ENCODE data around the gene SMC1B.
"Not testable (repeated sequence)": the region's sequence is repeated elsewhere in the genome, so short reads cannot be mapped to it uniquely, and the experiment has no call there.

SMC1B gene

DNA sequence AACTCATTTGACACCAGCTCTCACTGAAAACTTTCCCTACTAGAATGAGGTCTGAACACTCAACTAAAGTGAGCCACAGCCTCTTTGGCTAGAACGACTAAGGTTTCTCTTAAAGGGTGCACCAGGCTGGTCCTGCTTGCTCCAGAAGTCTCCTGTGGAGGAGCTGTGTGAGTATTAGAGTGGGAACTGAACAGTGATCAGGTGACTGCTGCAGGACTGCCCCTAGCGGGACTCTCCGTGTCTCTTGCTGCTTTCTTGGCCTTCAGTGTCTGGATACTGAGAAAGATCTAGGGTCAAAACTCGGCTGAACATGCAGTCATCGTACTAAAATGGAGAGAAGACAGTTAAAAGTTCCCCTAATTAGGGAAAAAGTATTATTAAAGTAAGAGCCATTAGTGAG lies 69.1 kb downstream of the SMC1B start:
- DNase-seq, result no peak

DNA sequence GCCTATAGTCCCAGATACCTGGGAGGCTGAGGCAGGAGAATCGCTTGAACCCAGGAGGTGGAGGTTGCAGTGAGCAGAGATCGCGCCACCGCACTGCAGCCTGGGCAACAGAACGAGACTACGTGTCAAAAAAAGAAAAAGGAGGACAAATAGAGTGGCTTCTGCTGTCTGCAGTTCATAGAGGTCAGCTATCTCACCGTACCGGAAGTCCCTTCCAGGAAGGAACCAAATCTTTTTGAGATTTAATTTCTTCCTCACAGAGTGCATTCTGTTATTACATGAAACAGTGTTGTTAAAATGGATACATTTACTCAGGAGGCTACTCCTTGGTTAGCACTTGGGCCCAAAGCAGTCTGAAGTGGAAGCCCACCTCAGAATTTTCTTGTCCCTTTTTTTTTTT lies 70.3 kb downstream of the SMC1B start:
- no peak for DNase-seq

DNA sequence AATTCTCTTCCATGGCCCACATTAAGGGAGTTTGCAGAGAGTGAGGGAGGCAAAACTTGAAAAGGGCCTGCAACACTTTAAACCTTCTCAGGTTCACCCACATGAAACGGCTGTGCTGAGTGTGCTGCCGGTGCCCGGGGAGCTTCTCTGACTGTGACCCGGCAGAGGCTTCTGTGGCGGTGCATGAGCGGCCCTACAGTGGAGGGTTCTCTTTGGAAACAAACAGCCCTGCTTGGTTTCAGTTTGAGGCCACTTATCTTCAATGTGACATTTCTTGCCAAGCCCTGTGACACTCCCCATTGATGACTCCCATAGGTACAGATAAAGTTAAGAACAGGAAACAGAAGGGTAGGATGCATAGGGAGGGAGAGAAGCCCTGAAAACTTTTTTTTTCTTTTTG lies 71.9 kb downstream of the SMC1B start:
- DNase-seq, result no peak

DNA sequence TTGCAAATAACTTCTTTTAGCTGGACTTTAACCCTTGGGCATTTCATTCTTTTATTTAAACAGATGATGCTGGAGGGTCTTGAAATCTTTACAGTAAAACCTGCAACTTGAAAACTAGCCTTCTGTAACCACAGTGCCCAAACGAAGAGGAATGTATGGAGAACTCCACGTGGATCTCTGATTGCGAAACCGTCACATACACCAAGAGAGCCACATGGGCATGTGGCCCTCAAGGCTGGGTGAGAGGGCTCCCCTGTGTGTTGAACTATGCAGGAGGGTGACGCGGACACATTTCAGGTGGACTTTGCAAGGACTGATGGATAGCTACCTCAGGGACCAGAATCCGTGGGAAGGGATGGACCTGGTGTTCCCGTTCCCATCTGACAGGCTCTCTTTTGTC lies 73.1 kb downstream of the SMC1B start:
- DNase-seq, result no peak

DNA sequence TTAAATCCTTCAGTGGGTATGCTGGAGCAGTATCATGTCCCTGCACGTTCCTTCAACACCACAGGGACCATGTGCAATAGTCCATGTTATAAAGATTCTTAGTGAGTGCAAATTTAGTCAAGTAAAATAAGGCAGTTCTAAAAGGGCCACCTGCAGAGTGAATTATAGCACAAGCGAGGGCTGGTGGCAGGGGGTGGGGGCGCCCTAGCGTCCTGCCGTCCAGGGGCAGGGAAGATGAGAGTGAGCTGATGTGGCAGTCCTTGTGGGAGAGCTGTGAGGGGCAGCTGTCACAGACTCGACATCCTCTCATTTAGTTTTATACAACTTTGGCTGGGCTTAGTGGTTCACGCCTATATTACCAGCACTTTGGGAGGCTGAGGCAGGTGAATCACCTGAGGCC lies 74.6 kb downstream of the SMC1B start:
- DNase-seq, result no peak

DNA sequence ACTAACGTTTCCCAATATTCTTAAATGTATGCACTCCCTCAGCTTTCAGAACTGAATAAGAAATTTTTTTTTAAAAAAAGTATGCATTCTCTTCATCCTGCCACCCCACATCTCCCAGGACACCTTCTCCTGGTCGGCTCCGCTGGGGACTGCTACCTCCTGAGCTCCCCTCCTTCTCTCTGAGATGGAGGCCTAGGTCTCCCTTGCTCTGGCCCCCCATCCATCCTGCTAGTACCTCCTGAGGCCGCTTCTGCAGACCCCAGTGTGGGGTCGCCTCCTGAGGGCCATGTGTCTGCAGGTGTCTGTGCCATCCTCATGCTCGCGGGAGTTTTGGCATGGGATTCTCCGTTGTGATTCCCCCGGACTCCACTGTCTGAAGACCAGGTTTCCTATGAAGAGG lies 75.9 kb downstream of the SMC1B start:
- DNase-seq, result no peak

DNA sequence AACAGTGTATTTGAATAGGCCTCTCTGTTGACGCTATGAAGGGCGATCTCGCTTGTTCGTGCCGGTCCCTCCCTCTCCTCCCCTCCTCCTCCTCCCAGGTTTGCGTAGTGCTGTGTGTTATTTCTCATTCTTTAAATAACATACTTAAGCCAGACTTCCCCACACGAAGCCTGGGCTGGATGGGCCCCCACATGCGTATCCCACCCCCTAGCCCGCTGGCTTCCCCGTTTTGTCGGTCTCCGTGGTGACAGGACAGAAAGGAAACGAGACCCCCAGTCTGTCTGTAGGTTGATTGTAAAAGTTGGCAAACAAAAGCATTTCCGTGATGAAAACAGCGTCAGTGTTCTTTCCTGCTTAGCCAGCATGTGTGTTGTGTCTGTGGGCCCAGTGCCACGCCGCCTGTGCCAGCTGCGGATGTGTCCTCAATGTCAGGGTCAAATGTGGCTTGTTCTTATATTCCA lies 76.4 kb downstream of the SMC1B start:
- peak in 2 of 3 experiments; percentile 17 to 25 for DNase-seq

DNA sequence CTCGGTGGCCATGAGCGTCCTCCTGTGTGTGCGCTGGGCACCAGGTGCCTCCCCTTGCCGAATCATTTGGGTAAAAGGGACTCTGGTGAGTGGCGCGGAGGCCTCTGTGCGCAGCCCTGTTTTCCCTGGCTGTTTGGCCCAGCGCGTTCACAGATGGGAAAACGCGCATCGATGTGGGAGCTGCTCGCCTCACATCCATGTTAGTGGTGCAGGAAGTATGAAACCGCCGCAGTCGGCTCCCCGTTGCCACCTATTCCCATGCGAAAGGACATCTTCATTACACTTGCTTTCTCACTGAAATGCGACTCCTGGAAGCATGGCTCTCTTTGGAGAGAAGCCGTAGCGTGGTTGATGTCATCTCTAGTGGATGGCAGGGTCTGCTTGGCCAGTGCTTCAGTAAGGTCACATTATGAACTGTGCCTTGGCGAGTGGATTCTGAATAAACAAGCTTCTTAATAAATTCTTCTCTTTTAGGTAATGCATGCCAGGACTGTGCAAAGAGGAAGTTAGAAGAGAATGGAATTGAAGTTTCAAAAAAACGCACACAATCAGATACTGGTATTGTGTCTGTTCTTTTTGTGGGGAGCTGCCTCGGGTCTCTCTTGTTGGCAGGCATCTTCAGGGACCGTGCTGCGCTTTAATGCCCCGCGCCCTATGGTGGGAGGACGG lies 77.4 kb downstream of the SMC1B start:
- no peak for DNase-seq

DNA sequence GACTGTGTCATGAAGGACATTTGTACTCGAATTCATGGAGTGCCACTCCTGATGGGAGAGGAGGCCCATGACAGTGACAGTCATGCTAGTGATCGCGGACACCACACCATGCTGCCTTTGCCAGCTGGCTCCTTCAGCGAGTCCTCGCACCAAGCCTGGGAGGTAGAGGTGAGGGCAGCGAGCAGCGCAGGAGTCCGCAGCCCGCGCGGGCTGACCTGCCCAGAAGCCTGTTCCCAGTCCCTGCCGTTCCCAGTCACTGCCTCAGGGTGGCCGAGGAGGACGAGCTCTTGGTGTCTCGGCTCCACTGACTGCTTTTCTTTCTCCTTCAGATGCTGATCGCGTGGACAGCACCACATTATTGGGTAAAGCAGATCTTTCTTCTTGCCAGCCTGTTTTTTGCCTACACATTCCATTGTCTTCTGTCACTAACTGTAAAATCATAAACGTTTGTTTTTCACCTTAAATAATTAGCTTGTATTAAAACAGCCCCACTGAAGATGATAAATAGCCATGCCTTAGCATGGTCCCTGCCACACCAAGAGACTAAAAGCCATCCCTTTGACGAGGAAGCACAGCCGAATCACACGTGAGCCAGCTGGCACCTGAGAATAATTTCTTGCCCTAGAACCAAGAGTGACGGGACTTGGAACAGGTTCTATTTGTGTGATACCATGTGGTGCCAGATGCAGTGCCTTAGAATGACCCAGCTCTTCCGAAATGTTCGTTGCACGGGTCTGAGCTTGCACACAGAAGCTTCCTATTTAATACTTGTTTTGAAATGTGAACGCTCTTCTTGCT lies 78.2 kb downstream of the SMC1B start:
- DNase-seq, result no peak

DNA sequence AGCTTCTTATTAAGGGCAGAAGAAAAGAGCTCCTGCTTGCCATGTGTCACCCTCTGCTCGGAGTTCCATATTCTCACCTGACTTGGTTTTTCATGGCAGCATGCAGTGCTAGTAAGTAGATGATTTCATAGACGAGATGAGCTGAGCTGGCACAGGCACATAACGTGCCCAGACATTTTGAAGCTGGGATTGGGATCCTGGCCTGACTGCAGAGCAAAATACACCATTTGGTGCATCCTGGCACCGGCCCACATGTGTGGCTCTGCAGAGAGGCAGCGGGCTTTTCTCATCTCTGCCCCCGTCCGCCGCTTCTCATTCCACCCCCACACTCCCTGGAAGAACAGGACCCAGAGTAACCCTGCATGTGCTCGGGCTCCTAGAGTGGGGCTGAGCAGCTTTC lies 78.9 kb downstream of the SMC1B start:
- DNase-seq, result no peak

DNA sequence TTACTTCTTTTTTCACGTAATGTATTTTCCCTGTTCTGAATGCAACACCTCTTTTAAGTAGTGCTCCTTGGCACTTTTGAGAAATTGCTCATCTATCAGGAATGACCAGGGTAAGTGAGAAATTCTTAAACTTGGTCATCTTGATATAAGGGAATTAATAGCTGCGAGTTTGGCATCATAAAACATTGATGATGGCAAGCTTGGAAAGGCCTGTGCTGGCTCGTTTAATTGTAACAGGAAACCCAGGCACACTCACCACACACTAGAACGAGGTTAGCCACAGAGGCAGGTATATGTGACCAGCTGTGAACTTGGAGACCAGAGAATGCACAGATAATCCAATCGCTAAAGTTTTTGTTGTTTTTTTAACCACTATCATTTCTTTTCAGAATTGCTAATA lies 79.3 kb downstream of the SMC1B start:
- no peak for DNase-seq

DNA sequence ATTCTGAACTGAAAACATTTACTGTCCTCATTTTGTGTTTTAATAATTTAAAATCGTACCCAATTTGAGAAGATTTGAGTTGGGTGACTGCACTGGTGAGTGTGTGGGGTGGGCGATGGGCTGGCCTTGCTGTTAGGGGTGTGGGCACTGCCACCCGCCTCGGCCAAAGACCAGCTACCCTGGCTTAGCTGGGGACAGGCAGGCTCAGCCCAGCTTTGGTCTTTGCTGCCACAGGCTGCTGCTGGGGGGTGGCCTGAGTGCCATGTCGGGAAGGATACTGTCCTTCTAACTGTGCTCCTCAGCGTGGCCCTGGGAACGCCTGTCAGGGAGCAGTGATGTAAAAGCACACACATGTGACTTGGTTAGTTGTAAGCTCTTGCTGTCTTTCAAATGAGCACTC lies 81.4 kb downstream of the SMC1B start:
- DNase-seq, result no peak

DNA sequence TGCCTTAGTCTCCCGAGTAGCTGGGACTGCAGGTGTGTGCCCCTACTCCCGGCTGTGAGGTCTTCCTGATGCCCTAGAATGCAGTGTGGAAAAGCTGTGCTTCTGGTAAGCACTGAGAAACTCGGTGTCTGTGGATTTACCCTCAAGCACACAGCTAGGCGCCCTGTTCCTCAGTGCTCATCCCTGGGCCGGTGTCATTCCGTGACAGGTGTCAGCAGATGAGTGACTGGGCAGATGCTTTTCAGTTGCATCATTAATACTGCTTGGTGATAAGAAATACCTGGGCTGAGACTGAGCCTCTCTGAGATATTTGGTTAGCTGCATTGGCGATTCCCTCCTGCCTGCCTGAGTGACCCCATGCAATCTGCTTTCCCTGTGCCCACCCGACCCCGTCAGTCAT lies 81.9 kb downstream of the SMC1B start:
- DNase-seq, result no peak

DNA sequence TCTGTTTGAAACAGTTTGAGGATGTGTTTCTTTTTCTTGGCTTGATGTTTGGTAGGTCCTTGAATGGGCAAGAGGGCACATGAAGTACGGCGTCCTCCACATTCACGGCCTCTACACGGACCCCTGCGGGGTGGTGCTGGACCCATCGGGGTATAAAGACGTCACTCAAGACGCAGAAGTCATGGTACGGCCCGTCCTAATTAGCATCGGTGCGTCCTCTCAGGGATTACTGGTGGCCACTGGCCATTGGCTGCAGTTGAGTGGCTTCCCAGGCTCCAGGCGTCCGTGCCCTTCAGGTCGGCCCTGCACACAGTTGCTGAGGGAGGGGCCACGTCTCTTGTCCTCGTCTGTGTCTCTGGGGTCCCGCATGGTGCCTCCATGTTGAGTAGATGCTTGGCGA lies 82.9 kb downstream of the SMC1B start:
- no peak for DNase-seq

DNA sequence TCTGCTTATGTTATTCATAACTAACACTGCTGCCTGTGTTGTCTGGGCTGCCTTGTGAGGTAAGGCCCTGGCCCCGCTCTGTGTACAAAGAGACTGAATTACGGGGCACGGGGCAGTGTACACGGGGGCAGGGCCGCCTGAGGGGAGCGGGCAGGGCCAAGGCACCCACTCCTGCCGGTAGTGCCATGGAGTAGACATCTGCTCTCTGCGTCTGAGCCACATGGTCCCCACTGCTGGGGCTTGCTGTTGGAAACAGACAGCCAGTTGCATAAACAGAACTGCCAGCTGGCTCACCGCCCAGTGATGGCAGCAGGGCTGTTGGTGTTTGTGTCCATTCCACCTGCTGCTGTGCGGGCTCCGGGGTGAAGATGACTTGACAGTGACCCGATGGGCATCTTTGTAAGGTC lies 83.9 kb downstream of the SMC1B start:
- peak in 1 of 3 experiments; percentile 27 for DNase-seq

DNA sequence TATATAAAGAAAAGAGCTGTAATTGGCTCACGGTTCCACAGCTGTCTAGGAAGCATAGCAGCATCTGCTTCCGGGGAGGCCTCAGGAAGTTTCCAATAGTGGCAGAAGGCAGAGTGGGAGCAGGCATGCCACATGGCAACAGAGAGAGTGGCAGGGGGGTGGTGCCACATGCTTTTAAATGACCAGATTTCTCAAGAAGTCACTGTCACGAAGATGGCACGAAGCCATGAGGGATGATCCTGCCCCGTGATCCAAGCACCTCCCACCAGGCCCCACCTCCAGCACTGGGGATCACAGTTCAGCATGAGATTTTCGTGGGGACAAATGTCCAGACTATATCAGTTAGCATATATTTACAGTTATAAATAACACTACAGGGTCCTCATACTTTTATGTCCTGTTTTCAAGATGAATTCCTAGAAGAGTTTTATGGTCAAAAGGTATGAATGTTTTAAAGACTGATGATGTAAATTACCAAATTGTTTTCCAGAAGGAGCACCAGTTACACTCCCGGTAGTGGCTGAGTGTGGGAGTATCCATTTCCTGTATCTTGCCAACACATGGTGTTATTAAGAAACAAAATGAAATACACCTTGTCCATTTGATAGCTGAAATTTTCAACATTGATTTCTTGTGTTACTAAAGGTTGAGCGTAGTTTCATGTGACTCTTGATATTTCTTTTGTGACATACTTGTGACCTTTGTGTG lies 84.4 kb downstream of the SMC1B start:
- peak in 1 of 3 experiments; percentile 6 for DNase-seq

DNA sequence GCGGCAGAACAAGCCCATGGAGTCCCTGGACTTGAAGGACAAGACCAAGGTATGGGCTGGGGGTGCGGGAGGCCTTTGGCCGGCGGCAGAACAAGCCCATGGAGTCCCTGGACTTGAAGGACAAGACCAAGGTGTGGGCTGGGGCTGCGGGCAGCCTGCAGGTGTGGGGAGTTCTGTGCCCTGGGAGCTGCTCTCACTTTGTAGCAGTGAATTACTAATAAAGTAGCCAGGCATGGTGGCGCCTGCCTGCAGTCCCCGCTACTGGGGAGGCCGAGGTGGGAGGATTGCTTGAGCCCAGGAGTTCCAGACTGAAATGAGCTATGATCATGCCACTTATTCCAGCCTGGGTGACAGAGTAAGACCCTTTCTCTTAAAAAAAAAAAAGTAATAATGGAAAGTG lies 85.1 kb downstream of the SMC1B start:
- not testable (repeated sequence) for DNase-seq

DNA sequence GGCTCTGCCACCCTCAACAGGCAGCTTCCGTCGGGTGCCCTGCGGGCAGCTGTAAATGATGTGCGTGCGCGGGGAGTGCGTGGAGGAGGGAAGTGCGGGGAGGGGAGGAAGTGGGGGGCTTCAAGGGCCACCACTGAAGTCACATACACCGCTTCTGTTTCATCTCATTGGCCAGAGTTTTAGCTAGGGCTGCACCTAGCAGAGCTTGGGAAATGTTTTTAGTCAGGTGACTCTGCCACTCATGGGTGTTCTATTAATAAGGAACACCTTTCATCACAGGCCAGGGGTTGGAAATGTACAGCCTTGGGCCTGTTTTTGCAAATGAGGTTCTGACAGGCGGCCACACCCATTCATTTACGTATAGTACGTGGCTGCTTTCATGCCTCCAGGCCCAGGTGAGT lies 89.1 kb downstream of the SMC1B start:
- no peak for DNase-seq

DNA sequence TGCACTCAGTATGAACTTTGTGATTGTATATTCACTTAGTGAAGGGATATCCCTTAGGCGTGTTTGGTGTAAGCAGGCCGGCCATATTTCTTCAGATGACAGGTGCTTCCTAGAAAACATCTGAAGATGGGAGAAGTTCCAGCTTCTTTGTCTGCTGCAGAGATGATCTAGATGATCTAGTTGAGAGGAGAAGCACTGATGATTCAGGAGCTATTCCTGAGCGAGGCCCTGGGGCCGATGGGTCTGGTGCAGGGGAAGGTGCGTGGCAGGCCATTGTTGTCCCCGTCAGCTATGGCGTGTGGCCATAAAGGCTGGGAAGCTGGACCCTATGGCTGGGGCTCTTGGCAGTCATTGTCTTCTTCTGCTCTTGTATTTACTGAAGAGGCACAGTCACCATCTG lies 89.7 kb downstream of the SMC1B start:
- no peak for DNase-seq

DNA sequence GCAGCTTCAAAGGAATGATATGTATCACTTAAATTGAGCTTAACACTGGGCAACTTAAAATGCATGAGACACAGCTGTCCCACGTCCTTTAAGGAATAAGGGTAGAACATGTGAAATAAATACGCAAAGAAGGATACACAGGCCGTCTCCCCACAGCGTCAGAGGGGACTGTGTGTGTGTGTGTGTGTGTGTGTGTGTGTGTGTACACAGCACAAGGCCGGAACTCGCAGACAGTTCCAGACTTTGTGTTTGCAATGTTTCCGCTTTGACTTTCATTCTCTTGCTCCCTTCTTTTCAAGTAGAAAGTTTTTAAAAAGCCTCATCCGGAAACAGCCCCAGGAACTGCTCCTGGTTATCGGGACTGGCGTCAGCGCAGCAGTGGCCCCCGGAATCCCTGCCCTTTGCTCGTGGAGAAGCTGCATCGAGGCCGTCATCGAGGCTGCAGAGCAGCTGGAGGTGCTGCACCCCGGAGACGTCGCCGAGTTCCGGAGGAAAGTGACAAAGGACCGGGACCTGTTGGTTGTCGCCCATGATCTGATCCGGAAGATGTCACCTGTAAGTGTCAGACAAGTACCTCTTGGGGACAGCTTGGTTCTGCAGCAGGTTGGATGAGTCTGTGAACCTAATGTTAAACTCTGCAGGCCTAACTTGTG lies 90.4 kb downstream of the SMC1B start:
- DNase-seq, result no peak

DNA sequence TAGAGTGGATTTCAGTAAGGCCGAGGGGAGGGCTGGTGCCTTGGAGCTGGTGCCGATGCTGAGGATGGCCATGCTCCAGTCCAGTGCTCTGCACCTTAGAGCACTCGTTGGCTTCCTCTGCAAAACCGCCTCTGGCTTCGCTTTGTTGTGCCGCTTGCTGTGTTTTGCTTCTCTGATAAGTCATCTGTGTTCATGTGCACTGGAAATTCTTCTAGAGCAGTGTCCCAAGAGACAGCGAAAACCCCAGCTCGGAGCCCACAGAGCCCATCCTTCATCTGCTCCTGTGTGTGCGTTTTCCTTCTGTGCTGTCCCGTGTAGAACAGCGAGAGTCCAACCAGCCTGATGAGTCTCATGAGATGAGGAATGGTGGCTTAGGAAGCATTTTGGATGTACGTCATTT lies 91.6 kb downstream of the SMC1B start:
- no peak for DNase-seq

DNA sequence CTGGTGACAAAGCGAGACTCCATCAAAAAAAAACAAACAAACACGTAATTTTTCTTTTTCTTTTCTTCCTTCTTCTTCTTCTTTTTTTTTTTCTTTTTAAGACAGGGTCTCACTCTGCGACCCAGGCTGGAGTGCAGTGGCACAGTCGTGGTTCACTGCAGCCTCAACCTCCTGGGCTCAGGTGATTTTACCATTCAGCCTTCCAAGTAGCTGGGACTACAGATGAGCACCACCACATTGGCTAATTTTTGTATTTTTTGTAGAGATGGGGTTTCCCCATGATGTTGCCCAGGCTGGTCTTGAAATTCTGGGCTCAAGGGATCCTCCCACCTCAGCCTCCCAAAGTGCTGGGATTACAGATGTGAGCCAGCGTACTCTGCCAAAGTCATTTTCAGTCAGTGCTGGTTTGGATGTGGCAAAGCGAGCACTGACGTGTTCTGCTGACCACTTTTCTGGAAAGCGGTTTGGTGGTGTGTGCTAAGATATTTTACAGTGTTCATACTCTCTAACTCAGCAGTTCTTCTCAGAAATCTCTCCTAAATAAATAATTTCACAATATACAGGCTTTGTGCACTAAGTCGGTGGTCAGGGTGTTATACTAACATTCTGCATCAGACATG lies 92.9 kb downstream of the SMC1B start:
- no peak for DNase-seq

DNA sequence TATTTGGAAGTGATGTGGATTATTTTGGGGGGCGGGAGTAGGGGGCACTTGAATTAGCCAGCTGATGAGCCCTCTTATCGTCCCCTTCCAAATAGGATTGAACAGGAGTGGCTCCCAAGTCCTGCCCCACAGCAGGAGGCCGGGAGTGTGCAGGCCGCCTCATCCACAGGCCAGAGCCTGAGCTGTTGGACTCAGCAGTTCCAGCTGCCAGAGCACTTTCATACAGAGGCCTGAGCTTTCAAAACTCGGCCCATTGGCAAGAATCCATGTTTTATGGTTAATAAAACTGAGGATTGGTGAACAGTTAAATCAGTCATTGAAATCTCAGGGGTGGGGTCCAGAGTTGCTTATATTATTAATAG lies 94.1 kb downstream of the SMC1B start:
- no peak for DNase-seq
